SK-N-SH (cell line): Measurements from ENCODE around the gene ZP1. TPM values are rescaled to one million over a fixed set of nuclear protein-coding genes. Genes with fewer than 3 reads are reported as not detected.

Source experiments
- CTCF ChIA-PET: fragments of 300-600, 350-600 bp; formaldehyde crosslinking; extraction: SDS; loops from one replicate; lab custom pipeline; 2021; lab: Yijun Ruan, JAX
- POLR2A ChIA-PET: fragments of 350-600 bp; sonication (Branson Sonifier 250); formaldehyde crosslinking; extraction: SDS; loops from one replicate; lab custom pipeline; 2020; ENCODE audit warnings: antibody characterized with exemption, inconsistent platforms; lab: Yijun Ruan, JAX
- DNase-seq: peaks from one replicate; pipeline ENCODE4 v3.0.0; 2012
- H2AFZ ChIP-seq: fragments of 200-600 bp; sonication (generic); 2 replicates; pipeline ENCODE4 v1.8.1; 2016; ENCODE audit warnings: antibody characterized with exemption, mild to moderate bottlenecking, low read depth
- H3F3A ChIP-seq: fragments of 200-600 bp; sonication (generic); replicated peaks from 2 replicates; pipeline ENCODE3; 2016; ENCODE audit warnings: antibody characterized with exemption, mild to moderate bottlenecking; ENCODE audit not compliant: insufficient read depth
- H3K27ac ChIP-seq, 2 experiments: fragments of 200-500 bp in 1 of 2; fragments of 200-600 bp in 1 of 2; sonication (Bioruptor generic) in 1 of 2; sonication (generic), shearing (Covaris generic) in 1 of 2; 2 replicates each; pipeline versions ENCODE4 v1.5.1 to v1.6.1; 2014 to 2016; ENCODE audit warnings: low read depth in 2 of 2, inconsistent platforms in 1 of 2, low read length in 1 of 2, mild to moderate bottlenecking in 1 of 2, mixed read lengths in 1 of 2
- H3K27me3 ChIP-seq: fragments of 200-600 bp; sonication (generic), shearing (Covaris generic); 2 replicates; pipeline ENCODE4 v1.6.1; 2016; ENCODE audit warnings: mixed run types; ENCODE audit not compliant: insufficient read depth
- H3K36me3 ChIP-seq, 2 experiments: fragments of 200-500 bp in 1 of 2; fragments of 200-600 bp in 1 of 2; sonication (Bioruptor generic) in 1 of 2; sonication (generic) in 1 of 2; replicated peaks in 1 of 2; 2 replicates each; pipeline versions ENCODE3 to v1.5.1; 2014 to 2016; ENCODE audit warnings: low read length in 1 of 2, mild to moderate bottlenecking in 1 of 2; ENCODE audit not compliant: insufficient read depth in 2 of 2, control insufficient read depth in 1 of 2
- H3K4me1 ChIP-seq, 2 experiments: fragments of 200-500 bp in 1 of 2; fragments of 200-600 bp in 1 of 2; sonication (Bioruptor generic) in 1 of 2; sonication (generic), shearing (Covaris generic) in 1 of 2; 2 replicates each; pipeline versions ENCODE4 v1.5.1 to v1.6.1; 2014 to 2016; ENCODE audit warnings: low read depth in 1 of 2, low read length in 1 of 2, mixed run types in 1 of 2; ENCODE audit not compliant: insufficient read depth in 2 of 2, control insufficient read depth in 1 of 2
- H3K4me2 ChIP-seq: fragments of 200-600 bp; sonication (generic), shearing (Covaris generic); 2 replicates; pipeline ENCODE4 v1.6.1; 2017; ENCODE audit warnings: mixed run types
- H3K4me3 ChIP-seq, 2 experiments: fragments of 200-500 bp in 1 of 2; fragments of 200-600 bp in 1 of 2; sonication (Bioruptor generic) in 1 of 2; sonication (generic), shearing (Covaris generic) in 1 of 2; 2 replicates each; pipeline versions ENCODE4 v1.5.1 to v1.8.1; 2014 to 2016; ENCODE audit warnings: low read depth in 2 of 2, inconsistent platforms in 1 of 2, low read length in 1 of 2, mild to moderate bottlenecking in 1 of 2, mixed read lengths in 1 of 2, moderate library complexity in 1 of 2
- H3K79me2 ChIP-seq: fragments of 200-600 bp; sonication (generic); 2 replicates; pipeline ENCODE4 v1.8.1; 2017; ENCODE audit warnings: mild to moderate bottlenecking; ENCODE audit not compliant: insufficient read depth
- H3K9ac ChIP-seq: fragments of 200-600 bp; sonication (generic); 2 replicates; pipeline ENCODE4 v1.6.1; 2017; ENCODE audit warnings: mixed run types
- H3K9me2 ChIP-seq: fragments of 200-600 bp; sonication (generic); 2 replicates; pipeline ENCODE4 v1.6.1; 2017; ENCODE audit warnings: mixed run types
- H3K9me3 ChIP-seq: fragments of 200-600 bp; sonication (generic); 2 replicates; pipeline ENCODE4 v1.6.1; 2017; ENCODE audit warnings: mixed run types, mild to moderate bottlenecking, moderate library complexity
- H4K20me1 ChIP-seq: fragments of 200-600 bp; sonication (generic); 2 replicates; pipeline ENCODE4 v1.6.1; 2017; ENCODE audit warnings: mild to moderate bottlenecking, mixed run types; ENCODE audit not compliant: insufficient read depth
- CTCF ChIP-seq: fragments of 200-600 bp; sonication (generic); IDR thresholded peaks from 2 replicates; pipeline ENCODE4 v1.6.1; 2017; ENCODE audit warnings: antibody characterized with exemption, mild to moderate bottlenecking, moderate library complexity
- ELF1 ChIP-seq: IDR thresholded peaks from 2 replicates; pipeline ENCODE4 v1.4.0; 2012
- EP300 ChIP-seq, 2 experiments: IDR thresholded peaks; 2 replicates each; pipeline versions ENCODE4 v1.4.0 to v1.6.1; 2012; ENCODE audit warnings: borderline replicate concordance in 1 of 2, low read depth in 1 of 2, low read length in 1 of 2
- FOSL2 ChIP-seq: IDR thresholded peaks from 2 replicates; pipeline ENCODE4 v1.4.0; 2012; ENCODE audit warnings: low read depth, mild to moderate bottlenecking, moderate library complexity, borderline replicate concordance
- FOXJ3 ChIP-seq: sonication (generic); formaldehyde crosslinking; IDR thresholded peaks from 2 replicates; pipeline ENCODE4 v1.5.1; 2020; ENCODE audit warnings: mild to moderate bottlenecking, missing genetic modification reagents
- GATA2 ChIP-seq: sonication (generic); formaldehyde crosslinking; IDR thresholded peaks from 2 replicates; pipeline ENCODE4 v1.5.0; 2020; ENCODE audit warnings: mild to moderate bottlenecking, missing genetic modification reagents
- MEF2A ChIP-seq: IDR thresholded peaks from 2 replicates; pipeline ENCODE4 v1.4.0; 2012; ENCODE audit warnings: low read depth, borderline replicate concordance
- MXI1 ChIP-seq: IDR thresholded peaks from 2 replicates; pipeline ENCODE4 v1.6.1; 2012; ENCODE audit warnings: mild to moderate bottlenecking, low read depth, low read length, improper control_type of control experiment
- NRF1 ChIP-seq: IDR thresholded peaks from 2 replicates; pipeline ENCODE4 v1.6.1; 2012; ENCODE audit warnings: low read depth, mild to moderate bottlenecking, low read length
- PBX3 ChIP-seq: IDR thresholded peaks from 2 replicates; pipeline ENCODE4; 2012
- POLR2AphosphoS5 ChIP-seq: IDR thresholded peaks from 2 replicates; pipeline ENCODE4 v1.6.1; 2012; ENCODE audit warnings: low read depth, low read length
- RCOR1 ChIP-seq: fragments of 150-350 bp; IDR thresholded peaks from 2 replicates; pipeline ENCODE4 v1.6.1; 2017; ENCODE audit warnings: antibody characterized with exemption, low read length
- RXRA ChIP-seq: IDR thresholded peaks from 2 replicates; pipeline ENCODE4 v1.4.0; 2012; ENCODE audit warnings: low read depth, mild to moderate bottlenecking, borderline replicate concordance
- SIN3A ChIP-seq: IDR thresholded peaks from 2 replicates; pipeline ENCODE4 v1.6.1; 2012; ENCODE audit warnings: low read depth, mild to moderate bottlenecking, low read length, moderate library complexity, borderline replicate concordance
- SMC3 ChIP-seq: IDR thresholded peaks from 2 replicates; pipeline ENCODE4 v1.6.1; 2012; ENCODE audit warnings: low read depth, low read length, improper control_type of control experiment
- TCF12 ChIP-seq: IDR thresholded peaks from 2 replicates; pipeline ENCODE4 v1.4.0; 2012
- TEAD4 ChIP-seq: IDR thresholded peaks from 2 replicates; pipeline ENCODE4 v1.4.0; 2012; ENCODE audit warnings: mild to moderate bottlenecking, borderline replicate concordance; ENCODE audit not compliant: insufficient read depth
- USF1 ChIP-seq: IDR thresholded peaks from 2 replicates; pipeline ENCODE4 v1.4.0; 2012; ENCODE audit warnings: low read depth, borderline replicate concordance
- YY1 ChIP-seq: IDR thresholded peaks from 2 replicates; pipeline ENCODE4 v1.4.0; 2012; ENCODE audit warnings: low read depth, mild to moderate bottlenecking
- ZBTB33 ChIP-seq: IDR thresholded peaks from 2 replicates; pipeline ENCODE4 v1.4.0; 2012; ENCODE audit warnings: low read depth, borderline replicate concordance
- WGBS: methylation state at CpG from one replicate; pipeline ENCODE4 v1.1.6; 2017; ENCODE audit warnings: low lambda C conversion rate; 5-methylcytosine and 5-hydroxymethylcytosine counted together
- polyA plus RNA-seq, 3 experiments: library from polyadenylated mRNA; depleted of rRNA; stranded (reverse); fragments of >200 nt; gene quantifications; 2 replicates each; pipeline ENCODE4 v1.2.3, GENCODE V29; 2012

ZP1 gene
- polyA plus RNA-seq, 1 of the 3 experiments (the other 2 are of a cell fraction), result not detected

GRCh38 chr11:60852982-60853950 lies 14.1 kb upstream of the ZP1 start:
- Histone ChIP-seq H3K4me2 (no peak overlapping the region), H3K9me3 (no peaks in the 10 kb centered on the region), H3K79me2 (no peaks in the 10 kb centered on the region), H3K36me3 (peaks cover 0 to 37% of the 10 kb centered on the region in 2 experiments), H3K4me1 (no peaks in the 10 kb centered on the region), H3K9ac (no peak overlapping the region), H3F3A (no peaks in the 10 kb centered on the region), H4K20me1 (no peaks in the 10 kb centered on the region)
- CTCF ChIA-PET, result interaction anchor here (1.0 to 2.5 kb wide), 2 partner anchors 22 to 34 kb away, joined by 3 to 13 read pairs; no protein-coding TSS in a partner anchor
- DNase-seq, result no peak
- 96% methylated on average over 39 of the region's 68 CpGs for WGBS
- TF ChIP-seq SMC3 (no peak), MEF2A (no peak), TCF12 (no peak), NRF1 (no peak), FOSL2 (no peak), FOXJ3 (CRISPR knock-in tag) (no peak), GATA2 (CRISPR knock-in tag) (no peak), RCOR1 (no peak)
- TF ChIP-seq, all 33 proteins: peak for 0
- Histone ChIP-seq H3K27me3 (no peaks in the 10 kb centered on the region), H3K9me2 (no peaks in the 10 kb centered on the region), H2AFZ (no peak overlapping the region), H3K27ac (no peak overlapping the region), H3K4me3 (no peak overlapping the region)
- POLR2A ChIA-PET, result interaction anchor here (0.9 kb wide), 1 partner anchor 11 kb away, joined by 3 read pairs; no protein-coding TSS in a partner anchor

- Histone ChIP-seq H3K79me2 (no peaks in the 10 kb centered on the region), H3K9me3 (no peaks in the 10 kb centered on the region), H3F3A (no peaks in the 10 kb centered on the region), H3K4me3 (no peak overlapping the region), H3K9ac (no peak overlapping the region), H4K20me1 (no peaks in the 10 kb centered on the region), H2AFZ (no peak overlapping the region), H3K27ac (no peak overlapping the region), H3K9me2 (no peaks in the 10 kb centered on the region), H3K27me3 (no peaks in the 10 kb centered on the region), H3K4me2 (no peak overlapping the region), H3K4me1 (no peaks in the 10 kb centered on the region), H3K36me3 (peaks cover 0 to 27% of the 10 kb centered on the region in 2 experiments)
- POLR2A ChIA-PET, result interaction anchor here (0.5 kb wide), 1 partner anchor 544 kb away, joined by 3 read pairs; no protein-coding TSS in a partner anchor
- DNase-seq, result no peak
- 94% methylated on average over 8 of the region's 8 CpGs for WGBS
- CTCF ChIA-PET, result interaction anchor here (1.0 to 2.5 kb wide), 2 partner anchors 23 to 33 kb away, joined by 3 to 13 read pairs; no protein-coding TSS in a partner anchor
- no peak for TF ChIP-seq SMC3
- no peak for TF ChIP-seq RXRA
- TF ChIP-seq ELF1, result no peak
- TF ChIP-seq NRF1, result no peak
- TF ChIP-seq TCF12, result no peak
- TF ChIP-seq MEF2A, result no peak
- no peak for TF ChIP-seq YY1
- TF ChIP-seq RCOR1, result no peak
- TF ChIP-seq CTCF, result no peak
- TF ChIP-seq SIN3A, result no peak
- no peak for TF ChIP-seq PBX3
- no peak for TF ChIP-seq TEAD4
- TF ChIP-seq USF1, result no peak
- no peak for TF ChIP-seq MXI1
- no peak for TF ChIP-seq EP300 (IDR thresholded peaks at IDR 0.05; ENCODE audit: borderline replicate concordance in 1 of 2, low read depth in 1 of 2, low read length in 1 of 2)
- no peak for TF ChIP-seq POLR2AphosphoS5
- no peak for TF ChIP-seq ZBTB33
Observed at GRCh38 chr11:60854140-60854846, 13.0 kb upstream of the ZP1 start.
